K562 (cell line): Measurements from ENCODE around the gene RYR1.
"Not testable (repeated sequence)": the region's sequence is repeated elsewhere in the genome, so short reads cannot be mapped to it uniquely, and the experiment has no call there.

Source experiments
- IRF2 ChIP-seq: sonication (generic); formaldehyde crosslinking; IDR thresholded peaks from 2 replicates; pipeline ENCODE4 v1.8.1; 2022; ENCODE audit warnings: mild to moderate bottlenecking, missing genetic modification reagents
- RFX7 ChIP-seq: fragments of 250-450 bp; sonication (Bioruptor Pico); IDR thresholded peaks from 2 replicates; pipeline ENCODE4 v1.5.1; 2021; ENCODE audit warnings: mild to moderate bottlenecking

DNA sequence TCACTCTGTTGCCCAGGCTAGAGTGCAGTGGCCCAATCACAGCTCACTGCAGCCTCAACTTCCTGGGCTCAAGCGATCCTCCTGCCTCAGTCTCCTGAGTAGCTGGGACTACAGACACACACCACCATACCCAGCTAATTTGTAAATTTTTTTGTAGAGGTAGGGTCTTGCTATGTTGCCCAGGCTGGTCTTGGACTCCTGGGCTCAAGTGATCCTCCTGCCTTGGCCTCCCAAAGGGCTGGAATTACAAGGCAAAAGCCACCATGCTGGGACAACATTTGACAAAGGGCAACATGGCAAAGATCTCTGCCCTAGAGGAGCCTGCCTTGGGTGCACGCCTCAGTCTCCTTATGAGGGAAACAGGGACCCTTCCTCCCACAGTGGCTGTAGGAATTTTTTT lies 61.9 kb downstream of the RYR1 start:
- not testable (repeated sequence) for TF ChIP-seq RFX7, IRF2
